ENCODE results near the gene FGFR2.
"Not testable (repeated sequence)": the region's sequence is repeated elsewhere in the genome, so short reads cannot be mapped to it uniquely, and the experiment has no call there.

The FGFR2 gene

DNA sequence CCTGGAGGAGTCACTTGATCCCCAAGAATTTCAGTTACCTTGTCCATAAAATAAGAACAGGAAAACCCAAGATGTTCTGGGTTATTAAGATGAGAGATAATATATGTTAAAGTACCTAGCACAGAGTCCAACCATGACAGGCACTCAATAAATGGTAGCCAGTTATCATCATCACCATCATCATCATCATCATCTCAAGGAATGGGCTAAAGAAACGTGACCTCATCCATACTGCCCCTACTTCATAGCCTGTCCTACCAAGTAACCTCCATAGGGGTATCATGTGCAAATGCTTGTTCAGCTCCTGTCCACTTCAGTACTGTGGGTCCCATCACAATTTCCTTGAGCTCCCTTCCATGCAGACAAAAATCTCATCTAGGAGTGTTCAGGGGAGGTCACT is 14.4 kb downstream of the FGFR2 start:
- DNase-seq: no peak

- DNase-seq: no peak
Observed at GRCh38 chr10:121583258-121583657, 15.0 kb downstream of the FGFR2 start.

DNA sequence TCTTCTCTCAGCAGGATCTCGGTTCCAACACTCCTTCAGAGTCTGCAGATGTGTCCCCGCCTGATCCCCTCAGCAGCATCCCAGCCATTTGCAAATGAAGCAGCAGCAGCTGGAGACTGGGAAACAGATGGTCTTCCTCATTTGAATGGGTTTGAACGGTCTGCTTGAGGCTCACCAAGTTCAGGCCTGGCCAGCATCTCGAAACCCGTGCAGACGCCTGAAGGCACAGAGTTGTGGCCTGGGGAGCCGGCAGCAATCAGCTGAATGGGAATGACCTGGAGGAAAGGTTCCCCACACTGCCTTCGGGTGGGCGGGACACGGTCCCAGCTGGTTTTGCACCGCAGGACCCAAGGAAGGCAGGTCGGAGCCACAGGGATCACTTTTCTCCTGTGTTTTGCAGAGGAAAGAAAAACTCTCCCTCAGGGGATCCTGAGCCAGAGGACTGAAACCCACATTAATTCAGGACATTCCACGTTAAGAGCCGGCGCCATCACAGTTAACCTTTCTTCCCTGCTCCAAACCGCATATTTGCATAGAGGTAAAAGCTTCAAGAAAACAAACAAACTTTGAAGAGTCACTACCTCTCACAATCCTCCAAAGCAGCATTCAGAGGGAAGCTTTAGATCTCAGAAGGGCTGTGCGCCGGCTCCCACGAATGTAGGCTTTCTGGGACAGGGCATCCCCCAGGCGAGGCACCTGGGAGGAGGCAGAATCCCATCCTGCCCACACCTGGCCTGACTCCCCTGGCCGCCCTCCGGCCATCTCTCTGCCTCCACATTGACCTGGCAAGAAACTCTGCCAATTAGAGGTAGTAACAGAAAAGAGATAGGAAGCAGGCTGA is 17.7 kb downstream of the FGFR2 start:
- DNase-seq: no peak

- no peak for DNase-seq
Observed at GRCh38 chr10:121579656-121580055, 18.6 kb downstream of the FGFR2 start.

DNA sequence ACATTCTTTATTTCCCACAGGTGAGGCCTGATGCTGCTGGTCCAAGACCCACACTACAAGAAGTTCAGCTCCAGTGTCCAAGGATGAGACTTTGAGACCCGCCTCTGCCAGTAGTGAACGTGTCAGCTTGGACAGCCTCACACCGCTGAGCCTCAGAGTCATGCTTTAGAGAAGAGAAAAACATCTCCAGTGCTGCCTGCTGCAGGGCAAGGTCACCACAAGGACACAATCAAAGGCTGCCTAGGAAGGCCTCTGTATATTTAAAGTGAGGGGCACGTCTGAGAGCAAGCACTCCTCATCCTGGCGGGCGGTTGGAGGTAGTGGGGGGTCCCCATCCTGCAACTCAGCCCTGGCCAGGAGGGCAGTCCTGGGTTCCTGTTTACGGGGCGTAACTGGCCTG is 19.3 kb downstream of the FGFR2 start:
- no peak for DNase-seq

GRCh38 chr10:121578298-121578697 is 19.9 kb downstream of the FGFR2 start:
- no peak for DNase-seq

DNA sequence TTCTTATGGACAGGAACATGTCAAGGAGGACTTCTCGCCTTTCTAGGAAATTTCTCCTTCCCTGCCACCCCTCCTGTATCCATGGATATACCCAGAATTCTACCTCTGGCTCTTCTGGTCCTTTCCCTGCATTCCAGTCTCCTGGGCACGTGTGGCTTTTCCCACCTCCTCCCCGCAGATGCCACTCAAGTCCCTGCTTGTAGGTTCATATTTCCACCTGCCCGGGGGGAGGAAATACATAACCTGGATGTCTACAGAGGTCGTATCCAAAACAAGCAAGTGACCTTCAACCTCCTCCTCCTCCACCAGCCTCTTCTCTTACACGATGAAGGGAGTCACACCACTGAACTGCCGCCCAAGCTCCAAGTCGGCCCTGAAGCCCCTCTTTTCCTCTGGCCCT is 20.7 kb downstream of the FGFR2 start:
- no peak for DNase-seq

GRCh38 chr10:121576139-121576538 is 22.1 kb downstream of the FGFR2 start:
- DNase-seq: no peak

DNA sequence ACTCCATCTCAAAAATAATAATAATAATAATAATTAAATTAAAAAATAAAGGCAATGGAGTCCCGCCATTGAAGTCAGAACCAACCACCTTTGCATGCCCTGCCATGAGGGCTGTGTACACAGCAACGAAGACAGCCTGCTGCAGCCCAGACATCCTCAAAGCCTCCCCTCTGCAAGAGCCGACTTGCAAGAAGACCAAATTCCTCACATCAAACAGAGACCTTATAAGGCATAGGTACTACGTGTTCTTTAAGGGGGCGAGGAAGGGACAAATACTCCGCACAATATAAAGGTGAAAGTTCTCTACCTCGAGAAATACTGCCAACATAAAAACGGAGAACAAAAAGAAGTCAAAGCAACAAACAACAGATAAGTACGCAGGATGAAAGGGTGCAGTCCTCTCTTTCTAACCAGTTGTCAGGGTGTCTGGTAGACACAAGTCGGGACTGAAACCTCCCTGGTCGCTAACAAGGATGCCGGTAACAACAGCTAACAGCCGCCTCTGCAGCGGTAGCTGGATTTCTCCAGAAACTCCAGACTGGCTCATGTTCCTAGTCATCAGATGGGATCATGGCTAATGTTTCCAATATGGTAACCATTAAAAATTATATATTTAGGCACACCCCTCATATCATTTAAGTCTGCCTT is 23.6 kb downstream of the FGFR2 start:
- no peak for DNase-seq

- no peak for DNase-seq
Observed at GRCh38 chr10:121573538-121573941, 24.7 kb downstream of the FGFR2 start.

GRCh38 chr10:121572859-121573537 is 25.2 kb downstream of the FGFR2 start:
- no peak for DNase-seq

- DNase-seq: no peak
Observed at GRCh38 chr10:121570315-121570714, 27.9 kb downstream of the FGFR2 start.

- no peak for DNase-seq
Observed at GRCh38 chr10:121568275-121568674, 30.0 kb downstream of the FGFR2 start.

GRCh38 chr10:121567569-121567968 is 30.7 kb downstream of the FGFR2 start:
- no peak for DNase-seq

GRCh38 chr10:121566755-121567154 is 31.5 kb downstream of the FGFR2 start:
- DNase-seq: no peak

- DNase-seq: no peak
Observed at GRCh38 chr10:121559326-121560026, 38.8 kb downstream of the FGFR2 start.

GRCh38 chr10:121558238-121558637 is 40.0 kb downstream of the FGFR2 start:
- DNase-seq: no peak

GRCh38 chr10:121556918-121557573 is 41.2 kb downstream of the FGFR2 start:
- DNase-seq: no peak

GRCh38 chr10:121556455-121556854 is 41.8 kb downstream of the FGFR2 start:
- no peak for DNase-seq

- not testable (repeated sequence) for DNase-seq
Observed at GRCh38 chr10:121554916-121555315, 43.3 kb downstream of the FGFR2 start.

DNA sequence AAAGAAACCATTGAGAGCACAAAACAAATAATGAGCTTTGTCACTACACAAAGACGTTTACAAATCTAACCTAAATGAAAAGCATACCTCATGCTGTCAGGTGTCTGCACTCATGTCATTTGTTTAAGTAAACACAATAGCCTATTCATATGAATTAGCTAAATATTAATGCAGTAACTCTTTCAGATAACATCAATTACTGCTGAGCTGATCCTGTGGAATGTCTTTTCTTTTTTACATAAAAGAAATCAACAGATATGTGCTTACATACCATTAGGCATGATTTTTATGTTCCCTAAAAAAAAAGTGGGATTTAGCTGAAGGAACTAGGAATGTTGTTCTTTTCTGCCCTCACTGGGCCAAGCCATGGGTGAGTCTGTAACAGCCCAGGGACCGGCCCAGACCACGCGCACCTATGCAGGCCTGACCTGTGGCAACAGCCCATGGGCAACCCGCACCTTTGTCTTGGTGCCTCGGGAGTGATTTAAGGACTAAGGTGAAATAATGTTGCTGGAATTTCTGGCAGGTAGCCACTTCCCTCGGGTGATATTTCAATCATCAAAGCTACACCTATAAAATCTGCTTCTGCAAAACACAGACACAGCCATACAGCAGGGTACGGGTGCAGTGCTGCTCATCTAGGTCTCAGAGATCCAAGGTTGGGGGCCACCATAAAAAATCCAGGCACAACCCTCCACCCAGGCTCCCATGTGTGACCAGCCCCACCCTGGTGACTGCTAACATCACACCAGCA is 44.6 kb downstream of the FGFR2 start:
- no peak for DNase-seq

DNA sequence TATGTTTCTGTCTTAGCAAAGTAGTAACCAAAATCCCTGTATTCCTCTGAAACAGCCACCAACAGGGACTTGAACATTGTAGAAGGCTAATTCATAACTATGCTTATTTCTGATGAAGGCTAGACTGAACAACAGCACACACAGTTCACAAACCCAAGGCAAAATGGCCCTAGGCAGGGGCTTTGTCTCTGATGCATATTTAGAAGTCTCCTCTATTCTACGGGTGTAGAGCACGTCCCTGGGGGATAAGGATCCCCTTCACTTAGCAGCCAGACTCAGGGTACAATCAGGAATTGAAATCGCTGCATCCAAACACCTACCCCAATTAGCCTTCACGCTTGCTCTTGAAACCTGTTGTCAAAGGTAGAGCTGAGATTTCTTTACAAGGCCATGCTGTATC is 45.5 kb downstream of the FGFR2 start:
- DNase-seq: no peak

Measured in NCI-H2107 (cell line).